Cardiac muscle cell (in vitro differentiated cells and primary cell): Measurements from ENCODE around the gene OR4C13. TPM values are rescaled to one million over a fixed set of nuclear protein-coding genes. Genes with fewer than 3 reads are reported as not detected.
"Not testable (repeated sequence)": the region's sequence is repeated elsewhere in the genome, so short reads cannot be mapped to it uniquely, and the experiment has no call there.

Source experiments
- DNase-seq, 2 donors: peaks; one replicate each; pipeline versions ENCODE4 v3.0.0 to v3.0.0-alpha.2; 2010 to 2017; ENCODE audit warnings: low read depth in 1 of 2, low spot score in 1 of 2
- H3K27ac ChIP-seq: fragments of 200-600 bp; sonication (generic); 2 replicates; pipeline ENCODE4 v1.5.1; 2016
- H3K27me3 ChIP-seq: fragments of 200-600 bp; sonication (generic); 2 replicates; pipeline ENCODE4 v1.6.0; 2016; ENCODE audit warnings: control low read depth
- H3K36me3 ChIP-seq: fragments of 200-600 bp; sonication (generic); 2 replicates; pipeline ENCODE4 v1.5.1; 2016; ENCODE audit warnings: control low read depth
- H3K4me1 ChIP-seq: fragments of 200-600 bp; sonication (generic); 2 replicates; pipeline ENCODE4 v1.8.1; 2017; ENCODE audit warnings: low read depth, mild to moderate bottlenecking, mixed run types
- H3K4me3 ChIP-seq: fragments of 200-600 bp; sonication (generic); 2 replicates; pipeline ENCODE4 v1.5.1; 2016; ENCODE audit warnings: mild to moderate bottlenecking
- H3K9me3 ChIP-seq: fragments of 200-600 bp; sonication (generic); 2 replicates; pipeline ENCODE4 v1.5.1; 2017; ENCODE audit warnings: low read depth, mild to moderate bottlenecking, control low read depth
- CTCF ChIP-seq: IDR thresholded peaks from 2 replicates; pipeline ENCODE4 v1.5.1; 2012; ENCODE audit warnings: low read depth, mild to moderate bottlenecking, low read length
- polyA plus RNA-seq: library from polyadenylated mRNA; unstranded; fragments of >200 nt; fragmentation: Nextera tagmentation; extraction: Ambion mirVana; gene quantifications from 2 replicates; pipeline ENCODE4 v1.2.1, GENCODE V29; 2016
- total RNA-seq: library from RNA; depleted of rRNA; stranded (reverse); fragments of >200 nt; gene quantifications from 2 replicates; pipeline ENCODE4 v1.2.3, GENCODE V29; 2016

The OR4C13 gene
- total RNA-seq (not detected in 2 replicates), polyA plus RNA-seq (not detected in 2 replicates)

- no peak for TF ChIP-seq CTCF
- H3K27ac ChIP-seq = no peak within 1 kb of the TSS
- no peak within 1 kb of the TSS for H3K4me3 ChIP-seq
- H3K27me3 ChIP-seq = no peaks in the 10 kb centered on the region
- no peaks in the 10 kb centered on the region for H3K9me3 ChIP-seq
- H3K4me1 ChIP-seq = no peaks in the 10 kb centered on the region
- DNase-seq = no peak
- H3K36me3 ChIP-seq = no peaks in the 10 kb centered on the region
Measured at GRCh38 chr11:49952091-49952490, at the start of gene OR4C13. Gene OR4C13 (plus strand): TSS chr11:49952391. CDS start chr11:49952423, 32 bp downstream.

- H3K9me3 ChIP-seq, H3K27ac ChIP-seq: not testable (repeated sequence)
Measured at GRCh38 chr11:49911516-49911915, 40.7 kb upstream of the OR4C13 start.

GRCh38 chr11:49948701-49949100 is 3.5 kb upstream of the OR4C13 start:
- H3K36me3 ChIP-seq, H3K9me3 ChIP-seq, H3K4me1 ChIP-seq, H3K27ac ChIP-seq, DNase-seq, H3K4me3 ChIP-seq, H3K27me3 ChIP-seq: not testable (repeated sequence)

More at GRCh38 chr11:49911516-49911915, 40.7 kb upstream of the OR4C13 start:
- H3K4me3 ChIP-seq, H3K27me3 ChIP-seq, DNase-seq, H3K36me3 ChIP-seq, H3K4me1 ChIP-seq: not testable (repeated sequence)

- H3K4me1 ChIP-seq, H3K27ac ChIP-seq, H3K4me3 ChIP-seq, H3K27me3 ChIP-seq, H3K9me3 ChIP-seq, DNase-seq, H3K36me3 ChIP-seq: not testable (repeated sequence)
Measured at GRCh38 chr11:49973439-49973838, 21.2 kb downstream of the OR4C13 start.

GRCh38 chr11:49982435-49982834 is 30.2 kb downstream of the OR4C13 start, which contains the start of gene OR4C12:
Gene OR4C12 (minus strand): TSS chr11:49982535. CDS start chr11:49982501, 34 bp downstream.
- H3K4me1 ChIP-seq, H3K4me3 ChIP-seq, H3K27me3 ChIP-seq, DNase-seq, H3K27ac ChIP-seq, H3K9me3 ChIP-seq, H3K36me3 ChIP-seq: not testable (repeated sequence)

GRCh38 chr11:49995565-49995964 is 43.4 kb downstream of the OR4C13 start:
- no peak overlapping the region for H3K27ac ChIP-seq
- DNase-seq = peak; percentile 0 to 49
- peak; percentile 32 for TF ChIP-seq CTCF
- H3K27me3 ChIP-seq = no peaks in the 10 kb centered on the region
- H3K4me3 ChIP-seq = no peak overlapping the region
- H3K36me3 ChIP-seq = no peaks in the 10 kb centered on the region
- H3K9me3 ChIP-seq = peaks cover 2% of the 10 kb centered on the region
- H3K4me1 ChIP-seq = no peaks in the 10 kb centered on the region

Other genes starting within 250 kb of the OR4C13 start
- gene OR4C12, start 30.1 kb downstream of the OR4C13 start, total RNA-seq = not detected in 2 replicates
- not detected in 2 replicates for gene OR4C12, start 30.1 kb downstream of the OR4C13 start, polyA plus RNA-seq
- not detected in 2 replicates for gene OR4C45, start 80.5 kb downstream of the OR4C13 start, total RNA-seq
- not detected in 2 replicates for gene OR4C45, start 80.5 kb downstream of the OR4C13 start, polyA plus RNA-seq